ENCODE data around the gene ADAMTS6.
A peak's percentile ranks its signal among the peaks of the same experiment; 100 is the strongest.
"Not testable (repeated sequence)": the region's sequence is repeated elsewhere in the genome, so short reads cannot be mapped to it uniquely, and the experiment has no call there.

ADAMTS6 gene

GRCh38 chr5:65327582-65327981 is 154.1 kb downstream of the ADAMTS6 start:
- no peak overlapping the region for H2BK5ac ChIP-seq (ENCODE audit: low read depth, low read length, poor library complexity, severe bottlenecking)
- no peak overlapping the region for H3K23ac ChIP-seq (ENCODE audit: low read length in 2 of 2)
- H2BK120ac ChIP-seq (ENCODE audit: low read depth, low read length) = no peak overlapping the region
- peak; percentile 3 for DNase-seq
- H3K79me1 ChIP-seq (replicated peaks; ENCODE audit: low read length, poor library complexity, severe bottlenecking) = no peaks in the 10 kb centered on the region
- H3K27me3 ChIP-seq (ENCODE audit: control insufficient read depth in 1 of 2, insufficient read depth in 1 of 2, low read length in 2 of 2) = no peaks in the 10 kb centered on the region
- no peaks in the 10 kb centered on the region for H3K4me1 ChIP-seq (ENCODE audit: control insufficient read depth, insufficient read depth, low read depth, low read length)
- H3K4ac ChIP-seq (ENCODE audit: low read depth in 1 of 2, low read length in 2 of 2) = no peak overlapping the region
- peaks cover 0 to 40% of the 10 kb centered on the region in 2 experiments for H3K36me3 ChIP-seq (ENCODE audit: control insufficient read depth in 1 of 2, insufficient read depth in 2 of 2, low read depth in 1 of 2, low read length in 2 of 2)
- peak overlapping the region; percentile 12 for H3K9ac ChIP-seq (ENCODE audit: low read length)
- H3K18ac ChIP-seq (ENCODE audit: low read depth in 1 of 2, low read length in 2 of 2) = no peak overlapping the region
- H3K27ac ChIP-seq (ENCODE audit: low read length, poor library complexity, severe bottlenecking) = no peak overlapping the region
- H2AK5ac ChIP-seq (ENCODE audit: low read length, severe bottlenecking) = no peak overlapping the region
- no peak overlapping the region for H4K8ac ChIP-seq (ENCODE audit: low read length)
- no peak overlapping the region for H2BK15ac ChIP-seq (ENCODE audit: low read depth, poor library complexity, severe bottlenecking)
- no peak overlapping the region for H2BK12ac ChIP-seq (ENCODE audit: low read length in 2 of 2)
- no peak overlapping the region for H4K91ac ChIP-seq (ENCODE audit: low read length)
- H3K14ac ChIP-seq (ENCODE audit: low read length in 2 of 2) = no peak overlapping the region
- H3K4me3 ChIP-seq (ENCODE audit: insufficient read depth in 1 of 2, low read depth in 1 of 2, low read length in 2 of 2) = no peak overlapping the region
- no CpG with 5 or more reads among the region's 1 CpG for WGBS
- H2AFZ ChIP-seq (ENCODE audit: low read depth, low read length) = no peak overlapping the region
- no peaks in the 10 kb centered on the region for H3K9me3 ChIP-seq (ENCODE audit: control insufficient read depth, low read length)
- H3K4me2 ChIP-seq (ENCODE audit: low read length, poor library complexity, severe bottlenecking) = no peak overlapping the region

- no peak overlapping the region for H2BK15ac ChIP-seq (ENCODE audit: low read depth, poor library complexity, severe bottlenecking)
- WGBS = no CpG with 5 or more reads among the region's 1 CpG
- H3K27ac ChIP-seq (ENCODE audit: low read length, poor library complexity, severe bottlenecking) = no peak overlapping the region
- no peak overlapping the region for H3K18ac ChIP-seq (ENCODE audit: low read depth in 1 of 2, low read length in 2 of 2)
- no peak overlapping the region for H3K4me2 ChIP-seq (ENCODE audit: low read length, poor library complexity, severe bottlenecking)
- no peaks in the 10 kb centered on the region for H3K27me3 ChIP-seq (ENCODE audit: control insufficient read depth in 1 of 2, insufficient read depth in 1 of 2, low read length in 2 of 2)
- H3K4ac ChIP-seq (ENCODE audit: low read depth in 1 of 2, low read length in 2 of 2) = no peak overlapping the region
- no peak overlapping the region for H2AFZ ChIP-seq (ENCODE audit: low read depth, low read length)
- H3K36me3 ChIP-seq (ENCODE audit: control insufficient read depth in 1 of 2, insufficient read depth in 2 of 2, low read depth in 1 of 2, low read length in 2 of 2) = peaks cover 0 to 35% of the 10 kb centered on the region in 2 experiments
- DNase-seq = peak; percentile 3
- H4K8ac ChIP-seq (ENCODE audit: low read length) = no peak overlapping the region
- no peak overlapping the region for H3K9ac ChIP-seq (ENCODE audit: low read length)
- no peaks in the 10 kb centered on the region for H3K79me1 ChIP-seq (replicated peaks; ENCODE audit: low read length, poor library complexity, severe bottlenecking)
- no peak overlapping the region for H2BK5ac ChIP-seq (ENCODE audit: low read depth, low read length, poor library complexity, severe bottlenecking)
- no peaks in the 10 kb centered on the region for H3K9me3 ChIP-seq (ENCODE audit: control insufficient read depth, low read length)
- no peak overlapping the region for H3K23ac ChIP-seq (ENCODE audit: low read length in 2 of 2)
- H3K4me1 ChIP-seq (ENCODE audit: control insufficient read depth, insufficient read depth, low read depth, low read length) = no peaks in the 10 kb centered on the region
- H3K14ac ChIP-seq (ENCODE audit: low read length in 2 of 2) = no peak overlapping the region
- no peak overlapping the region for H4K91ac ChIP-seq (ENCODE audit: low read length)
- H2BK12ac ChIP-seq (ENCODE audit: low read length in 2 of 2) = no peak overlapping the region
- no peak overlapping the region for H2AK5ac ChIP-seq (ENCODE audit: low read length, severe bottlenecking)
- H2BK120ac ChIP-seq (ENCODE audit: low read depth, low read length) = no peak overlapping the region
- no peak overlapping the region for H3K4me3 ChIP-seq (ENCODE audit: insufficient read depth in 1 of 2, low read depth in 1 of 2, low read length in 2 of 2)
These were observed 154.8 kb downstream of the ADAMTS6 start for GRCh38 chr5:65326922-65327321.

GRCh38 chr5:65324226-65324625 is 157.5 kb downstream of the ADAMTS6 start:
- H3K14ac ChIP-seq (ENCODE audit: low read length in 2 of 2) = no peak overlapping the region
- no peak overlapping the region for H2BK15ac ChIP-seq (ENCODE audit: low read depth, poor library complexity, severe bottlenecking)
- no peaks in the 10 kb centered on the region for H3K27me3 ChIP-seq (ENCODE audit: control insufficient read depth in 1 of 2, insufficient read depth in 1 of 2, low read length in 2 of 2)
- H3K9me3 ChIP-seq (ENCODE audit: control insufficient read depth, low read length) = no peaks in the 10 kb centered on the region
- H3K36me3 ChIP-seq (ENCODE audit: control insufficient read depth in 1 of 2, insufficient read depth in 2 of 2, low read depth in 1 of 2, low read length in 2 of 2) = peaks cover 0 to 25% of the 10 kb centered on the region in 2 experiments
- H3K27ac ChIP-seq (ENCODE audit: low read length, poor library complexity, severe bottlenecking) = no peak overlapping the region
- H2BK120ac ChIP-seq (ENCODE audit: low read depth, low read length) = no peak overlapping the region
- no peak overlapping the region for H3K4ac ChIP-seq (ENCODE audit: low read depth in 1 of 2, low read length in 2 of 2)
- no peak overlapping the region for H3K9ac ChIP-seq (ENCODE audit: low read length)
- no peak overlapping the region for H3K4me3 ChIP-seq (ENCODE audit: insufficient read depth in 1 of 2, low read depth in 1 of 2, low read length in 2 of 2)
- no CpG with 5 or more reads among the region's 1 CpG for WGBS
- no peak overlapping the region for H3K4me2 ChIP-seq (ENCODE audit: low read length, poor library complexity, severe bottlenecking)
- H3K79me1 ChIP-seq (replicated peaks; ENCODE audit: low read length, poor library complexity, severe bottlenecking) = no peaks in the 10 kb centered on the region
- no peak overlapping the region for H2AFZ ChIP-seq (ENCODE audit: low read depth, low read length)
- H4K8ac ChIP-seq (ENCODE audit: low read length) = no peak overlapping the region
- no peak overlapping the region for H2BK12ac ChIP-seq (ENCODE audit: low read length in 2 of 2)
- no peaks in the 10 kb centered on the region for H3K4me1 ChIP-seq (ENCODE audit: control insufficient read depth, insufficient read depth, low read depth, low read length)
- no peak for DNase-seq
- no peak overlapping the region for H2AK5ac ChIP-seq (ENCODE audit: low read length, severe bottlenecking)
- H3K18ac ChIP-seq (ENCODE audit: low read depth in 1 of 2, low read length in 2 of 2) = no peak overlapping the region
- H3K23ac ChIP-seq (ENCODE audit: low read length in 2 of 2) = no peak overlapping the region
- H4K91ac ChIP-seq (ENCODE audit: low read length) = no peak overlapping the region
- H2BK5ac ChIP-seq (ENCODE audit: low read depth, low read length, poor library complexity, severe bottlenecking) = no peak overlapping the region

- not testable (repeated sequence) for H2BK120ac ChIP-seq (ENCODE audit: low read depth, low read length); H3K9me3 ChIP-seq (ENCODE audit: control insufficient read depth, low read length); H3K4me3 ChIP-seq (ENCODE audit: insufficient read depth in 1 of 2, low read depth in 1 of 2, low read length in 2 of 2); H3K4me2 ChIP-seq (ENCODE audit: low read length, poor library complexity, severe bottlenecking); H4K91ac ChIP-seq (ENCODE audit: low read length); H3K4ac ChIP-seq (ENCODE audit: low read depth in 1 of 2, low read length in 2 of 2); H3K27me3 ChIP-seq (ENCODE audit: control insufficient read depth in 1 of 2, insufficient read depth in 1 of 2, low read length in 2 of 2); H3K23ac ChIP-seq (ENCODE audit: low read length in 2 of 2); H3K27ac ChIP-seq (ENCODE audit: low read length, poor library complexity, severe bottlenecking); H2BK5ac ChIP-seq (ENCODE audit: low read depth, low read length, poor library complexity, severe bottlenecking); DNase-seq; H3K14ac ChIP-seq (ENCODE audit: low read length in 2 of 2); H3K79me1 ChIP-seq (replicated peaks; ENCODE audit: low read length, poor library complexity, severe bottlenecking); H4K8ac ChIP-seq (ENCODE audit: low read length); H2AFZ ChIP-seq (ENCODE audit: low read depth, low read length); H3K9ac ChIP-seq (ENCODE audit: low read length); H3K18ac ChIP-seq (ENCODE audit: low read depth in 1 of 2, low read length in 2 of 2); H3K4me1 ChIP-seq (ENCODE audit: control insufficient read depth, insufficient read depth, low read depth, low read length); H2BK12ac ChIP-seq (ENCODE audit: low read length in 2 of 2); H2AK5ac ChIP-seq (ENCODE audit: low read length, severe bottlenecking); H2BK15ac ChIP-seq (ENCODE audit: low read depth, poor library complexity, severe bottlenecking)
- 100% methylated on average over 1 of the region's 1 CpG for WGBS
- H3K36me3 ChIP-seq (ENCODE audit: control insufficient read depth in 1 of 2, insufficient read depth in 2 of 2, low read depth in 1 of 2, low read length in 2 of 2) = peaks cover 0 to 14% of the 10 kb centered on the region in 2 experiments
These were observed 161.0 kb downstream of the ADAMTS6 start for GRCh38 chr5:65320704-65321103.

Measured in mesenchymal stem cell (in vitro differentiated cells and primary cell).